K562 (cell line): ENCODE data around the gene BBX. TPM values are rescaled to one million over a fixed set of nuclear protein-coding genes. Genes with fewer than 3 reads are reported as not detected.

Experiments
- ATAC-seq: fragments of 200-7000 bp; cut with Tn5 transposase; 3 replicates; pipeline ENCODE4 v1.9.1; 2020; ENCODE audit warnings: moderate library complexity
- BruUV-seq: library from RNA; stranded (reverse); fragments of 400-500 nt; replicated peaks from 2 replicates; lab custom pipeline; 2021; lab: Mats Ljungman, UMichigan
- CTCF ChIA-PET: fragments of 300-600 bp; formaldehyde crosslinking; extraction: SDS; loops from one replicate; lab custom pipeline; 2021; ENCODE audit warnings: low intra/inter-chr PET ratio; lab: Yijun Ruan, JAX
- POLR2A ChIA-PET: fragments of 300-600, 350-650 bp; sonication (Branson Sonifier 250); formaldehyde crosslinking; extraction: SDS; loops from one replicate; lab custom pipeline; 2021; ENCODE audit warnings: antibody characterized with exemption, inconsistent platforms; lab: Yijun Ruan, JAX
- DNase-seq, 4 experiments: peaks; one replicate each; pipeline versions ENCODE4 v3.0.0 to v3.0.0-alpha.2; 2011 to 2018; ENCODE audit warnings: low spot score in 3 of 4, mixed read lengths in 3 of 4; ENCODE audit errors: extremely low read depth in 1 of 4
- FAIRE-seq: peaks from 2 replicates; lab custom pipeline; 2011; peaks lifted over from hg19 to GRCh38; lab: Jason Lieb, UNC
- H2AFZ ChIP-seq: 2 replicates; pipeline ENCODE4 v1.6.0; 2011; ENCODE audit warnings: low read depth, low read length, control low read depth, inconsistent platforms
- H3K27ac ChIP-seq: fragments of 200-600 bp; 3 replicates; pipeline ENCODE4 v1.8.0; 2011; ENCODE audit warnings: low read depth, mild to moderate bottlenecking, control low read depth, inconsistent platforms, low read length, moderate library complexity, mixed read lengths; ENCODE audit errors: extremely low read depth
- H3K27me3 ChIP-seq, 2 experiments: fragments of 300-600 bp in 1 of 2; 2 replicates in 1 of 2; 3 replicates in 1 of 2; pipeline versions ENCODE4 v1.6.0 to v1.8.0; 2011; ENCODE audit warnings: inconsistent platforms in 2 of 2, low read length in 2 of 2, mild to moderate bottlenecking in 1 of 2, mixed read lengths in 1 of 2, moderate library complexity in 1 of 2; ENCODE audit not compliant: control insufficient read depth in 2 of 2, insufficient read depth in 2 of 2
- H3K36me3 ChIP-seq: fragments of 300-600 bp; 3 replicates; pipeline ENCODE4 v1.8.0; 2011; ENCODE audit warnings: mild to moderate bottlenecking, low read length, inconsistent platforms; ENCODE audit not compliant: control insufficient read depth, insufficient read depth
- H3K4me1 ChIP-seq, 2 experiments: fragments of 200-600 bp in 1 of 2; replicated peaks in 1 of 2; 2 replicates in 1 of 2; 3 replicates in 1 of 2; pipeline versions ENCODE4 v1.5.1 to v1.8.0; 2011; ENCODE audit warnings: inconsistent platforms in 2 of 2, low read length in 2 of 2, mild to moderate bottlenecking in 1 of 2, mixed read lengths in 1 of 2, moderate library complexity in 1 of 2; ENCODE audit not compliant: control insufficient read depth in 2 of 2, insufficient read depth in 2 of 2
- H3K4me2 ChIP-seq: 2 replicates; pipeline ENCODE4 v1.6.1; 2011; ENCODE audit warnings: low read length, control low read depth, inconsistent platforms, mixed read lengths; ENCODE audit not compliant: insufficient read depth
- H3K4me3 ChIP-seq: fragments of 200-600 bp; sonication (generic), shearing (Covaris generic); 2 replicates; pipeline ENCODE4 v1.5.1; 2016; ENCODE audit warnings: control low read depth, inconsistent platforms
- H3K79me2 ChIP-seq: fragments of 200-600 bp; 3 replicates; pipeline ENCODE4 v1.8.0; 2011; ENCODE audit warnings: low read length, inconsistent platforms; ENCODE audit not compliant: control insufficient read depth, insufficient read depth
- H3K9ac ChIP-seq, 2 experiments: 2 replicates each; pipeline versions ENCODE4 v1.6.0 to v1.6.1; 2011; ENCODE audit warnings: low read depth in 2 of 2, low read length in 2 of 2, control low read depth in 1 of 2, inconsistent platforms in 1 of 2, mild to moderate bottlenecking in 1 of 2, mixed read lengths in 1 of 2; ENCODE audit not compliant: insufficient read depth in 1 of 2
- H3K9me1 ChIP-seq: one replicate; pipeline ENCODE4 v1.6.0; 2011; ENCODE audit warnings: inconsistent platforms, mild to moderate bottlenecking, low read length, moderate library complexity; ENCODE audit not compliant: control insufficient read depth, insufficient read depth
- H3K9me3 ChIP-seq: replicated peaks from 2 replicates; pipeline ENCODE4 v1.5.1; 2011; ENCODE audit warnings: low read depth, low read length, inconsistent platforms; ENCODE audit not compliant: control insufficient read depth, insufficient read depth
- H4K20me1 ChIP-seq: replicated peaks from 2 replicates; pipeline ENCODE4 v1.6.1; 2011; ENCODE audit warnings: low read length, inconsistent platforms, mixed read lengths; ENCODE audit not compliant: control insufficient read depth, insufficient read depth
- CBX5 ChIP-seq: IDR thresholded peaks from 2 replicates; pipeline ENCODE4 v1.6.1; 2014; ENCODE audit warnings: low read depth, borderline replicate concordance
- EP400 ChIP-seq: fragments of 450-650 bp; IDR thresholded peaks from 2 replicates; pipeline ENCODE4 v1.6.1; 2017; ENCODE audit warnings: antibody characterized with exemption, mild to moderate bottlenecking, moderate library complexity
- NR2F6 ChIP-seq: fragments of 450-650 bp; formaldehyde crosslinking; IDR thresholded peaks from 2 replicates; pipeline ENCODE4 v1.4.0; 2020; ENCODE audit warnings: mild to moderate bottlenecking
- PCBP2 ChIP-seq: fragments of 200-400 bp; formaldehyde crosslinking; IDR thresholded peaks from 2 replicates; pipeline ENCODE4 v1.6.1; 2018; ENCODE audit warnings: low read length, low read depth, mild to moderate bottlenecking, moderate library complexity; ENCODE audit not compliant: poor library complexity, severe bottlenecking
- ZNF707 ChIP-seq: fragments of 250-450 bp; sonication (Bioruptor Pico); conservative IDR thresholded peaks from 2 replicates; pipeline ENCODE4 v1.8.0; 2022; ENCODE audit warnings: inconsistent platforms, mild to moderate bottlenecking, moderate library complexity
- WGBS: fragments of 100-300 bp; shearing (Covaris generic); methylation state at CpG from one replicate; pipeline ENCODE4 v1.1.6; 2016; ENCODE audit warnings: low coverage, mixed read lengths; ENCODE audit not compliant: insufficient coverage; ENCODE audit errors: missing lambda C conversion rate; 5-methylcytosine and 5-hydroxymethylcytosine counted together
- in situ Hi-C: fragments of 300-500 bp; cut with MboI; formaldehyde crosslinking; loops from 4 replicates; pipeline ENCODE4 v1.15.0; 2018; ENCODE audit warnings: inconsistent platforms, mixed read lengths
- intact Hi-C: fragments of 100-400 bp; cut with micrococcal nuclease; formaldehyde crosslinking; loops from 2 replicates; pipeline ENCODE4 v1.14.2; 2022
- polyA plus RNA-seq, 8 experiments: library from polyadenylated mRNA; depleted of rRNA in 4 of 8; stranded (reverse) in 5 of 8; unstranded in 3 of 8; fragments of >200 nt; fragmentation: Nextera tagmentation in 2 of 8; fragmentation: Illumina TruSeq in 1 of 8; extraction: Ambion mirVana in 2 of 8; extraction: Trizol in 1 of 8; gene quantifications; 2 replicates each; pipeline versions ENCODE4 v1.2.1 to v1.2.3, GENCODE V29; 2011 to 2014; ENCODE audit warnings: inconsistent platforms in 1 of 8, missing spikeins in 1 of 8
- total RNA-seq, 7 experiments: library from RNA; depleted of rRNA in 6 of 7; stranded (reverse); fragments of >200 nt in 6 of 7; fragmentation: Illumina TruSeq in 2 of 7; extraction: Trizol in 2 of 7; gene quantifications; 2 replicates each; pipeline versions ENCODE4 v1.2.1 to v1.2.3, GENCODE V29; 2011 to 2021; ENCODE audit warnings: low replicate concordance in 1 of 7
- TF ChIP-seq, protein P1 (sequence below): fragments of 450-650 bp; IDR thresholded peaks from 2 replicates; pipeline ENCODE4 v1.6.1; 2017; ENCODE audit warnings: antibody characterized with exemption, mild to moderate bottlenecking

Gene BBX
- total and polyA plus RNA-seq, 9 of the 15 experiments (the other 6 are each of a cell fraction or from before 2014, with no cell fraction given), result 4.9 to 19.5 (median 11.8) TPM

- H3K36me3 ChIP-seq, result no peaks in the 10 kb centered on the region
- no peaks in the 10 kb centered on the region for H3K4me1 ChIP-seq
- intact Hi-C loops (no loop called here), in situ Hi-C loops (no loop called here)
- H3K4me2 ChIP-seq, result no peak overlapping the region
- H3K27me3 ChIP-seq, result no peaks in the 10 kb centered on the region; a peak in 1 of 5 replicates
- WGBS, result 0% methylated on average over 5 of the region's 6 CpGs
- no peak for DNase-seq
- ATAC-seq, result no peak
- H4K20me1 ChIP-seq, result no peaks in the 10 kb centered on the region
- no peak for FAIRE-seq
- no peak overlapping the region for H3K9ac ChIP-seq
- H3K4me3 ChIP-seq, result no peak overlapping the region
- TF ChIP-seq NR2F6, result no peak
- no peak for TF ChIP-seq CBX5
- no peak for TF ChIP-seq EP400
- no peak for TF ChIP-seq PCBP2
- TF ChIP-seq, protein P1, sequence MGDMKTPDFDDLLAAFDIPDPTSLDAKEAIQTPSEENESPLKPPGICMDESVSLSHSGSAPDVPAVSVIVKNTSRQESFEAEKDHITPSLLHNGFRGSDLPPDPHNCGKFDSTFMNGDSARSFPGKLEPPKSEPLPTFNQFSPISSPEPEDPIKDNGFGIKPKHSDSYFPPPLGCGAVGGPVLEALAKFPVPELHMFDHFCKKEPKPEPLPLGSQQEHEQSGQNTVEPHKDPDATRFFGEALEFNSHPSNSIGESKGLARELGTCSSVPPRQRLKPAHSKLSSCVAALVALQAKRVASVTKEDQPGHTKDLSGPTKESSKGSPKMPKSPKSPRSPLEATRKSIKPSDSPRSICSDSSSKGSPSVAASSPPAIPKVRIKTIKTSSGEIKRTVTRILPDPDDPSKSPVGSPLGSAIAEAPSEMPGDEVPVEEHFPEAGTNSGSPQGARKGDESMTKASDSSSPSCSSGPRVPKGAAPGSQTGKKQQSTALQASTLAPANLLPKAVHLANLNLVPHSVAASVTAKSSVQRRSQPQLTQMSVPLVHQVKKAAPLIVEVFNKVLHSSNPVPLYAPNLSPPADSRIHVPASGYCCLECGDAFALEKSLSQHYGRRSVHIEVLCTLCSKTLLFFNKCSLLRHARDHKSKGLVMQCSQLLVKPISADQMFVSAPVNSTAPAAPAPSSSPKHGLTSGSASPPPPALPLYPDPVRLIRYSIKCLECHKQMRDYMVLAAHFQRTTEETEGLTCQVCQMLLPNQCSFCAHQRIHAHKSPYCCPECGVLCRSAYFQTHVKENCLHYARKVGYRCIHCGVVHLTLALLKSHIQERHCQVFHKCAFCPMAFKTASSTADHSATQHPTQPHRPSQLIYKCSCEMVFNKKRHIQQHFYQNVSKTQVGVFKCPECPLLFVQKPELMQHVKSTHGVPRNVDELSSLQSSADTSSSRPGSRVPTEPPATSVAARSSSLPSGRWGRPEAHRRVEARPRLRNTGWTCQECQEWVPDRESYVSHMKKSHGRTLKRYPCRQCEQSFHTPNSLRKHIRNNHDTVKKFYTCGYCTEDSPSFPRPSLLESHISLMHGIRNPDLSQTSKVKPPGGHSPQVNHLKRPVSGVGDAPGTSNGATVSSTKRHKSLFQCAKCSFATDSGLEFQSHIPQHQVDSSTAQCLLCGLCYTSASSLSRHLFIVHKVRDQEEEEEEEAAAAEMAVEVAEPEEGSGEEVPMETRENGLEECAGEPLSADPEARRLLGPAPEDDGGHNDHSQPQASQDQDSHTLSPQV, result no peak
- no peak for TF ChIP-seq ZNF707 (CRISPR knock-in tag)
- H3K79me2 ChIP-seq, result no peaks in the 10 kb centered on the region
- BruUV-seq, result no TSS peak
- POLR2A ChIA-PET, result no interaction called here
- H3K9me3 ChIP-seq, result no peaks in the 10 kb centered on the region
- H3K27ac ChIP-seq, result no peak overlapping the region
- no peak overlapping the region for H2AFZ ChIP-seq
- CTCF ChIA-PET, result no interaction called here
- no peaks in the 10 kb centered on the region for H3K9me1 ChIP-seq
Measured at GRCh38 chr3:107854733-107855132, 332.0 kb downstream of the BBX start.
